HS-5 (cell line): ENCODE measurements around the gene TACR2.

Experiments used
- DNase-seq: peaks from one replicate; pipeline ENCODE4 v3.0.0-alpha.2; 2012; ENCODE audit warnings: low read depth

The TACR2 gene

DNA sequence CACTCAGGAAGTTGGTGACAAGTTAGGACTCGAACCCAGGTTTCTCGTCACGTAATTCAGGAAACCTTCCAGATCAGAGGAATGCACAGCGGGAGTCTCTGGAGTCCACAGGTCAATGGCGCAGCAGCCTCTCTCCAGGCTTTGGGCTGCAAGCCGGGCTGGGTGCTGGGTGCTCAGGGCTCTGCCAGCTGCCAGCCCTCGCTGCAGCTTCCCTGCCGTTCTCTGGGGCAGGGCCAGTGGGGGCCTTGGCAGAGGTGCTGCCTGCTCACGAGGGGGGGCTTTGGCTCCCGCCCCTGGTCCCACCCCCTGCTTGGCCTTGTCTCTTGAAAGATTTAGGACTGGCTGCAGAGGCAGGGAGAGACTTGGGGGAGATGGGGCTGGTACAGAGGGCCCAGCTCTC, at the start of gene TACR2:
TACR2 (minus strand) TSS at position 224 of the 400 bp plus-strand sequence. CDS start 595 bp downstream, outside the sequence.
- no peak for DNase-seq

DNA sequence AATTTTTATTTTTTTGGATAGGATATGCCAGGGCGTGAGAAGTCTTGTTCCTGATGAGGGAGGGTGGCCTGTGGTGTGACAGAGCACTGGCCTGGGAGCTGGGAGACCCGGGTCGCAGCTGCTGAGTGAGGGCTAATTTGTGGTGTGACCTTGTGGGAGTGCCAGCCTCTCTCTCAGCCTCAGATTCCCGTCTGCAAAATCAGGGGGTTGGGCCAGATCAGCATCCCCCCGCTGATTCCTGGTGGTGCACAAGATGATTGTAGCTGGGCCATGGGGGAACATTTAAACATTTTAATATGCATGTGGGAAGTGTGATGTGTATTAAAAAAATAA, 49.4 kb upstream of the TACR2 start:
- DNase-seq: no peak

DNA sequence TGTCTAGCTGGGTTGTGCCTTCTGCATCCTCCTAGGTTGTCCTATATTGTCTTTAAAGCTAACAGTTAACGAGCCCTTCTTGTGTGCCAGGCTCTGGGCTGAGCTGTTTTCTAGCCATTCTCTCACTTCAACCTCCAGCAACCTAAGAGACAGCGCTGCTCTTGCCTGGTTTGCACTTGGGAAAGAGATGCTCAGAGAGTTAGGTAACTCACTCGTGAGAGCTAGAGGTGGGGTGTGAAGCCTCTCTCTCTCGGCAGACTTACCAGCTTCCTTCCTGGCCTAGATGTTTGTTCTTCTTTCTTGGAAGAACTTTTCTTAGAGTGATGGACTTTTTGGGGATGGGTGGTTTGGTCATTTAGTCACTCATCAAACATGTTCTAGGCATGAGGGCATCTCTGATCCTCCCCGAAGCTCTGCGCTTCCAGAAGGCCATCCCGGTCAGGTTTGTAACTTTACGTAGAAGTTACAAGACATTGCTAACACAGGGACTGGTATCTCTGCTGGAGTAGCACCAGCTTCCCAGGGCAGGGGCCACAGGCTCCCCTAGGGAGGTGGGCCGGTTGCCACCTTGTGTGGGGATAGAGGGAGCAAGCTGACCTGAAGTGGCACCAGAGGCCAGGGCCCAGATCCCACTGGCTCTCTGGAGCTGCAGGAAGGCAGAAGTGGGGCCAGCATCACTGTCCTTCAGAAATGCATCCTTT, 48.9 kb upstream of the TACR2 start:
- no peak for DNase-seq

DNA sequence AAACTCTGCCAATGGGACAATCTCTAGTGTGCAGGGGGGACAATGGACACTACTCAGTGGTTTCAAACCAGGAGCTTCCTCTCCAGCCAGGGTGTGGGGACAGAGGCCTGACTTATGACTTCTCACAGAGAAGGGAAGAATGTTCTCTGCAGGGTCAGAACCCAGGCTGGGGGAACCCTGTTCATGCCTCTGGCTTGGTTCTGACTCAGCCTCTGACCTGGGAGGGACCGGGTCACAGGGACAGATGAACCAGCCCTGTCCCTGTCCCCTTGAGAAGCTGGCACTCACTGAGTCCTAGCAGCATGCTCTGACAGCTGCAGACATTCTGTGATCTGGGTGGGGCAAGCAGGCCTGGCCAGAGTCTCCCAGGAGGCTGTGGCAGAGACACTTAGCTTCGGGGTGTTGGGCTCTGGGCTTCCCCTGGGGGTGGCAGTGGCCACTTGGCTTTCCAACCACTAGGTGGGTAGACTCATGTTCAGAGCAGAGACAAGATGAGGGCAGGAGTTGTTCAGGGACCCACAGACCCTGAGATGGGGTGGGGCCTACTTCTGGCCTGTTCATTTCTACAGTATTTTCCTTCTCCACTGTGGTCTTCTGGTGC, 48.2 kb upstream of the TACR2 start:
- DNase-seq: no peak

DNA sequence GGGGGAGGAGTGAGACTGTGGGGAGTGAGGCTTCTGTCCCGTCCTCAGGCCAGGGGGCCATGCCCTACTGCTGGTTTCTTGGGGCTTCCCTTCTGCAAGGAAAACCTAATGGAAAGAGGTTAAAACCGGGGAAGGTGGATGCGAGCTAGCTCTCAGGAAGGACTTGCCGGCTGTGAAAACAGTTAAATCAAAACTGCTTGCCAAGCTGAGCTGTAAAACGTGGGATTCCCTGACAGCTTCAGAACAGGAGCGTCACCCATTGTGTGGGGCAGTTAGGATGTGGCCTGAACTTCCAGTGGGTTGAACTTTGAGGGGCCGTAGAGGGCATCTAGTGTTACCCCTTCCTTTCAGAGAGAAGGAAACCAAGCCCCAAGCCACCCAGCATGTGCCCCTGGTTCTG, 47.7 kb upstream of the TACR2 start:
- DNase-seq: no peak

DNA sequence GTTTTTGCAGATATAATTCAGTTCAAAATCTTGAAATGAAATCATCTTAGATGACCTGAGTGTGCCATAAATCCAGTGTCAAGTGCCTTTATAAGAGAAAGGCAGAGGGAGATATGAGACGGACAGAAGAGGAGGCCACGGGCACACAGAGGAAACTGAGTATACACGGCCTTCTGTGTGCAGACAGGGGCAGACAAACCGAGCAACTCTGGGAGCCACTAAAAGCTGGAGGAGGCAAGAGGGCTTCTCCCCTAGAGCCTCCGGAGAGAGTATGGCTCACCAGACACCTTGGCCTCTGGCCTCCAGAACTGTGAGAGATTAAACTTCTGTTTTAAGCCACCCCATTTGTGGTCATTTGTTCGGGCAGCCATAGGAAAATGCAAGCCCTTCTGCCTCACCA, 47.2 kb upstream of the TACR2 start:
- DNase-seq: no peak

DNA sequence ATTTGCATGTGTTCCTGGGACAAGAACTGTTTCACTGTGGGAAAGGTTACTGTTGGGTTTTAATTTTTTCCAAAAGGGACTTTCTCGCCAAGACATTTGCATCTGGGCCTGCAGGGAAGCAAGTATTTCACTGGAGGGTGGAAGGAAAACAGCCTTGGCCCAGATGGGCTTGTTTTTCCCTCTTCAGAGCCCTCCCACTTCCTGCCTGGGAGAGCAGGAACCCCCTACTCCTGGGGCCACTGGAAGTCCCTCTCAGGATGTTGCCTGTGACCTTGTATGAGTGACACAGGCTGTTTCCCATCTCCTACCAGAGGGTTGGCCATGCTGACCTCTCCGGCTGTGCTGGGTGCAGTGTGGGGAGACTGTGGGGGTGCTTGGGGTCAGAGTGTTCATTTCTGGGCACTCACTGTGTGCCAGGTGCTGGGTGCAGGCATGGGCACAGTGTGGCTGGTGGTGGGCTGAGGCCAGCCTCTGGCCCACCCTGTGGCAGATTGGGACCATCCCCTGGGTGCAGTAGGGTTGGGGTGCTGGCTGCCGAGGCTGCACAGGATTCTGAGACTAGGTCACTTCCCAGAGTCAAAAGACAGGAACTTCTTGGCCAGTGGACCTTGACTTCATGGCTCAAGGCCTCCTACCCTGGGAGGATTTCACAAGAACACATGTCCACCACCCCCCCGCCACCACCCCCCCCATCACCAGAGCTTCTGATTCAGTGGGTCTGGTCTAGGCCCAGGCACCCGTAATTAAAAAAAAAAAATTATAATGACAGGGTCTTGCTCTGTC, 44.7 kb upstream of the TACR2 start:
- no peak for DNase-seq

DNA sequence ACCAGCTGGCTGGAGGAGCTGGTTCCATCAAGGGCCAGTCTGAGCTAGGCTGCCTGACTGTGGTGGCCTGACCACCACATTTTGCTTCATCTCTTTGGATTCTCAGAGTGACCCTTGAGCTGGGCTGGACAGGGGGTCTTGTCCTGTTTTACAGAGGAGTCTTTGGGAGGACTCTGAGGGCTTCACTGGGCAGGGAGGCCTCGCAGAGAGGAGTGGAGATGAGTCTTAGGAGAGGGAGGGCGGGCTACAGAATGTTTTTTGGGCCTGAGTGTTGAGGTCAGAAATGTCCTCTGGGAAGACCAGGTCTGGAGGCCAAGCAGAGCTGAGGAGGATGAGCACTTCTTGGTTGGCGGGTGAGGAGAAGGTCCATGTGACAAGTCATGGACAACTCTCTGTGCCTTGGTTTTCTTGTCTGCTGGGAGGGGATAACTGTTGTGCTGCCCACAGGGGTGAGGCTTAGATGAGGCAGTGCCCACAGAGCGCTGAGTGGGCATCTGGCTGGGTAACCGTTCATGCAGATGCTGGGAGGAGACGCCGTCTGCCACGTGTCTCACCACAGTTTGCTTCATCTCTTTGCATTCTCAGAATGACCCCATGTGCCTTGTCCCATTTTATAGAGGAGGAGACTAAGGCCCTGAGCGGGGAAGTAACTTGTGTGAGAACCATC, 44.0 kb upstream of the TACR2 start:
- DNase-seq: no peak

DNA sequence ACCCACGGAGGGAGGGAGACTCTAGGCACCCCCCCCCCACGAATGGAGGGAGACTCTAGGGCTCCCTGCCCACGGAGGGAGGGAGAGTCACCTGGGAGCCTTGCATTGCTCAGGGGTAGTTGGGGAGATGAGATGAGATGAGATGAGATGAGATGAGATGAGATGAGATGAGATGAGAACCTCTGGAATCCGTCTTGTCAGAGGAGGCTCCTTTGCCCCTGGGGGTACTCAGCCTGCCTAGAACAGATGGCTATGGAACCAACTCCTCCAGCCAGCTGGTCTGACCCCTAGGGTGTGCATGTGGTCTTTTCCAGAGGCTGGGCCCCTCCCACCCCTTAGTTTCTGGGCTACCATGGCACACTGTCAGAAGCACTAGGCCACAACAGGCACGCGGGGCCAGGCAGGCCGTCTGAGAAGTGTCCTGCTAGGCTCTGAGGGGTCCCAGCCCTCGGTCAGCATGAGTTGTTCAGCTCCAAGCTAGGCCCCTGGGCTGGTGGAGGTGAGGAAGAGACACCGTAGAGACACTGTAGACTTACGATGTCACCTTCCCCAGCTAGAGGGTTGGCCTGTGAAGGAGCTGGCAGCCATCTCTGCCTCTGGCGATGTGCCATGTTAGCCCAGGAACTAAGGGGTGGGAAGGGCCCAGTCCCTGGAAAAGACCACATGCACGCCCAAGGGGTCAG, 43.3 kb upstream of the TACR2 start:
- DNase-seq: no peak

DNA sequence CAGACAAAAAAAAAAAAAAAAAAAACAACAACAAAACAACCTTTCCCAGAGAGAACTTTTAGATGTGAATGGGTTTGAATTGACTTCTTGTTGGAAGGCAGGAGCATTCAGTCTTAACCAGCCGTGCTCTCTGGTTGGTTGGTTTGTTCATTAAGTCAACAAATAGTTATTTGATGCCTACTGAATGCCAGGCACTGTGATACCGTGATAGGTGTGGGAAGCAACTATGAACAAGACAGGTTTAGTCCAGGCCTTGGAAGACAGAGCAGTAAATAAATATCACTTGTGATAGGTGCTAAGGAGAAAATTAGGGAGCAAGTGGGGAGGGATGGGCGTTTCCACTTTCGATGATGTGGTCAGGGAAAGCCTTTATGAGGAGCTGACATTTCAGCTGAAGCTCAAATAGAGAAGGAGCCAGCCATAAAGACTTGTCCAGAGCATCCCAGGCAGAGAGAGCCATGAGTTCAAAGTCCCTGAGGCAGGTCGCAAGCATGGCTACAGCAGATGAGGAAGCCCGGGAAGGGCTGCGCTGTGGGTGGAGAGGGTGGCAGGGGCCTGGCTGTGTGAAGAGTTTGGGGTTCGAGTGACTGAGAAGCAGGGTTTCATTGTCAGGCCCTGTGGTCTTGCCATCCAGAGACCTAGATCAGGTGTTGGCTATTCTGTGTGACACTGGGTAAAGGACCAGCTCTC, 42.5 kb upstream of the TACR2 start:
- no peak for DNase-seq

DNA sequence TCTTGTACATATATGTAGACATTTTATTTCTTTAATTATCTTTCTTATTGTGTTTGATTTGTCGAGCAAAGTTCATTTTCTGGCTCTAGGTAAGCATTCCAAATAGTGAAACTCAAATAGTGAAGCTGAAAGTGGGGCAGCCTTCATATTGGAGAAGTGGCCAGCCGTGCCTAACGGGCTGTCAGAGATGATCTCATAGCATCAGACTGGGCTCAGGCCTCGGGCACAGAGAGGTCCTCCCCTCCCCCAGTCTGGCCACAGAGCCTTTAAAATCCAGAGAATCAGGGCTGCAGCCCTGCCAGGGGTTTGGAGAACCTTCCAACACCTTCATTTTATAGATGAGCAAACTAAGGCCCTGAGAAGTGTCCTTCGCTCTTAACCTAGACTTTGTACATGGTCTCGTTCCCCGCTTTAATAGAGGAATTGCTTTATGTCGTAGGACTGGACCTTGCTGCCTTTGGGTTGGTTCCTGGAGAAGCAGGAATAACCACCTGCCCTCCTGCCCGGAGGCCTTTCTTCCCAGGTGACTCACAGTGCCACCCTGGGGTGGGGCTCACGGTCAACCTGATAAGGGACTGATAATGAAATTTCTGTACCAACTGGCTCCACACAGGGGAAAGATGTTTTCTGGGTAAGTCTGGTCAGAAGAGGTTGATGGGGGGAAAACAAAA, 41.8 kb upstream of the TACR2 start:
- DNase-seq: no peak

DNA sequence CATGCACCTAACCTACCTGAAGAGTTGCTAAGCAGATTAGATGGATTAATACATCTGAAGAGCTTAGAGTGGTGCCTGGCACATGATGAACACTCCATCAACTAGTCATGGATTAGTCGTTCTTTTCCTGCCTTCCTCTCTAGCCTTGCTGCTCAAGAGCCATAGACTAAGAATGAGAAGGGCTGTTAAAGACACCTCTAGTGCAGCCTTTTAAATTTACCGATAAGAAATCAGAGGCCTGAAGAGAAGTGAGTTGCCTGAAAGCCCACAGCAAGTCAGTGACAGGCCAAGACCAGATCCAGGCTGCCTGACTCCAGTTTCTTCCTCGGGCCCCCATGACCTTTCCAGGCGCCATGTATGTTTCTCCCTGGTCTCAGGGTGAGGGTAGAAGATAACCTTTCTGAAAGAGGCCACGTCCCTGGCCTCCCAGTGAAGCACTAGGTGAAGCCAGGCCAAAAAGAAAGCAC, 41.1 kb upstream of the TACR2 start:
- DNase-seq: no peak

DNA sequence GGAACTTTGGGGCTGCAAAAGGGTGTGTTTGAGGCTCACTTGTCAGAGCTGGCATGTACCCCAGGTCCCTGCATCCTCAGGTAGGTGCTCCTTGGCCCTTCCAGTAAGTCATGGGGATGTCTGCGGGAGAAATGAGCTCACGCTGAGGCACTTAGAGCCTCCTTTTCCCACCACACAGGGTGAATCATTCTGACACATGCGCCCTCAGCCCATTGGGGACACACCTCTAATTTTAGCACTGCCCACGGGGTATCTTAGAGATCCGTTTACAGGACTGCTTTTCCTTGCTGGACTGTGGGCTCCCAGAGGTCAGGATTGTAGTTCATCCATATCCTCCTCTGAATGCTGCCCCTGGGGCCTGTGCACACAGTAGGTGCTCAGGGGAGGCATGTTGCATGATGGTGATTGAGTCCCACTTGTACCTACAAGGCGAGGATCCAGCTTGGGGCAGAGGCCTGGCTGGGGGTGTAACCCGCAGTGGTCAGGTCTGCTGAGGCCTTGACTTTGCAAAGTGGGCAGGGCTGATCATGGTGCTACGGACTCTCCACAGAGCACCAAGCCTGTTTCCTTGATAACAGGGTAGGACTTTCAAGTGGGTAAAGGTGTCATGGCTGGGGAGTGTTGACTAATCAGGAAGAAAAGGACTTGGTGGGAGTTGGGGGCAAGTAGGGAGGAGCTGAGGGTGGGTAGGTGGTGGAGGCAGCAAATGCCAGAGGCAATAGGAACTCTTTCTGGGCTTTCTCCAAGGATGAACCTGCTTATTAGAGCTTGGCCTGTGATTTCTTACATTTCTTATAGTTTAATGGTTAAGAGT, 40.4 kb upstream of the TACR2 start:
- no peak for DNase-seq

DNA sequence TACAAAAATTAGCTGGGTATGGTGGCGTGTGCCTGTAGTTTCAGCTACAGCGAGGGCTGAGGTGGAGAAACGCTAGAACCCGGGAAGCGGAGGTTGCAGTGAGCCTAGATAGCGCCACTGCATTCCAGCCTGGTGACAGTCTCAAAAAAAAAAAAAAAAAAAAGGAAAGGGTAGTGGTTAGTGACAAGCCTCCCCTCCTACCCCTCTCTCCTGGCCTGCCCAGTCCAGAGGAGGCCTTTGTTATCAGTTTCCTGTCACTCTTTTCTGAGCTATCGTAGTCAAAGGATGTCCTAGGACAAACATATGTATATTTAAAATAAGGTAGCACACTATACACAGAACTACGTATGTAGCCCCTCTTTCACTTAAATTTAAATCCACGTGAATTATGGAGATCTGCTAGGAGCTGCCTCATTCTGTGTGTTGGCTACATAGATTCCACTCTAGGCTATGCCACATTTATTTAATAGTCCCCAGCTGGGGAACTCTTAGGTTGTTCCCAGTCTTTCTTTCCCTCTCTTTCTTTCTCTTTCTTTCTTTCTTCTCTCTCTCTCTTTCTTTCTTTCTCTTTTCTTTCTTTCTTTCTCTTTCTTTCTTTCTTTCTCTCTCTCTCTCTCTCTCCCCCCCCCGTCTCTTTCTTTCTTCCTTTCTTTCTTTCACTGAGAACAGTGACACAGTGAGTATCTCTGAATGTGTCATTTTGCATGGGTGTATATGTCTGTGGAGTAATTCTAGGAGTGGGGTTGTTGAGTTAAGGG, 38.5 kb upstream of the TACR2 start:
- DNase-seq: no peak

DNA sequence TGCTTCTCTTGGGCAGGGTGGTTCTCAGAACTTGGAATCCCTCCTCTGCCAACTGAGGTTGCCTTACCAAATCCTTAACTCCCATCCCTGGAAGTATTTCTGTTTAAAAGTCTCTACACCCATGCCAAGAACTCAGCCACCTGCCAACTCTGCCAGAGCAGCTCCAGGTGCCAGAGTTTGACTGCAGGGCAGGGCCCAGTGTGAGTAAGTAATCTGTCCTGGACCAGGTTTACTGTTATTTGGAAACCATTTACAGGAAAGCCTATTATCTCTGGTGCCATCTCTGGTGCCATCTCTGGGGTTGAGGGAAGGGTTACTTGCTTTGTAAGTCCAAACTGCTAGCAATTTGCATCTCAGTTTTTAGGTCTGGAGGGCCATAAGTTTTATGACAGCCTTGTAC, 37.1 kb upstream of the TACR2 start:
- no peak for DNase-seq

DNA sequence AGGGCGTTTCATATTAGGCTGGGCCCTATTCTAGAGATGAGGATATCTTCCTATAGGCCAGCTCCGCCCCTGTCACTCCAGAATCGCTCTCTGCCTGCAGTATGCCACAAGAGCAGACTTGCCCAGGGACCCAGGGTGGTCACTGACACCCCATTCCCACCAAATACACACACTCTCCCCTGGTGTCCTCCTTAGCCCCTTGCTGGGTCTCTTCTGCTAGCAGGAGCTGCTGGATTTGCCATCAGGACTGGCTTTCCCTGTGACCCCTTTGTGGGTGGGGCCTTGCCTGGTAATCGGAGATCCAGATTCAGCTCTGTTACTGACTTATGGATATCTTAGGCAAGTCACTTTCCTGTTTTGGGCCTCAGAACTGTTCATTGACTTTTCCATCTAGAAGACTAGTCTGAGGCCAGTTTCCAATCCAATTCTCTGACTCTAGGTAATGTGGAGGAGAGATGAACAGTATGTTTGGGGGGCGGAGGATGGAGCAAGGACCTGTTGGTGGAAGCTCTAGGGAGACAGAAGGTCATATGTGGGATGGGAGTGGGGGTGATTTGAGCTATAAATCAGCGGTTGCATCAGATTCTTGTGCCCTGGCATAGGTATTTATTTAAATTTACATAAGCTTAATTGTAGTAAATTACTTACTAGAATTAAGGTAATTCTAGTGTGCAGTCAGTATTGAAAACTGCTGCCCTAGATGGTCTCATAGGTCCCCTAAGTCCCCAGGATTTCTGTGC, 36.1 kb upstream of the TACR2 start:
- no peak for DNase-seq

DNA sequence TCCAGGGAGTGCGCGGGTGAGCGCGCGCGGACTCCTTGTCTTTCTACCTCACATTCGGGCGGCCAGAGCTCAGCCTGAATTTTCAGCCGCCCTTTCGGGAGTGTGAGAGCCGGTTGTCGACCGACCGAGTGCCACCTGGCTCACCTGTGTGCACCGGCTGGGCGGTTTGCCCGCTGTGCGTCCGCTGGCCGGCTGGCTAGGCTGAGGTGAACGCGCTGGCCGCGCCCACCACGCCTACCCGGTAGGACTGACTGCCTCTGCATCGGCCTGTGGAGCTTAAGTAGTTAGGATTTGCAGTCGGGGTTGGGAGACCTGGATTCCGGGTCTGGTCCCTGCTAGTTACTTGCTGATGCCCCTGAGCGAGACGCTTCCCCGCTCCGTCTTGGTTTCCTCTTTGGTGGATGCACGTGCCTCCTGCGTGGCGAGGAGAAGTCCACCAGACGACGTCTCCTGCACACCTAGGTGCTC, 35.1 kb upstream of the TACR2 start:
- no peak for DNase-seq

DNA sequence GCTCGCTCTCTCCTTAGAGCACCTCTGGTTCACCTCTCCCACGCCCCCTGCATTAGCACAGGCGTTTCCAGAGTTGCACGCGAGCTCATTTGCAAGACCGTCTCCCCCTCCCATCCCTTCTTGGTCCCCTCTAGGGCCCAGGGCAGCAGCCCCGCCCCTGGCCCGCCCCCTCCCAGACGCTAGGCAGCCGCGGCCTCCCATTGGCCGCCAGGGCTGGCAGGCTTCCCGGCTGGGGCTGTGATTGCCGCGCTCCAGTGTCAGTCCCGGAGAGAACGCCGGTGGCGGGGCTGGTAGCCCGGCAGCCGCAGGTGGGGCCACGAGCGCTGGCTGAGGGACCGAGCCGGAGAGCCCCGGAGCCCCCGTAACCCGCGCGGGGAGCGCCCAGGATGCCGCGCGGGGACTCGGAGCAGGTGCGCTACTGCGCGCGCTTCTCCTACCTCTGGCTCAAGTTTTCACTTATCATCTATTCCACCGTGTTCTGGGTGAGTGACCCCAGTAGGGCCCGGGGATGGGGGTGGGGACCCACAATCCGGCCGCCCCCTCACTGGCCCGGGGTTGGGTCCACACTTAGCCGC, 34.6 kb upstream of the TACR2 start, which contains the start of gene TSPAN15:
TSPAN15 (plus strand) TSS at position 257 of the 575 bp plus-strand sequence; CDS start at position 387, 130 bp downstream.
- DNase-seq: no peak
